Stimulated activated CD8-positive, alpha-beta memory T cell treated with anti-CD3 and anti-CD28 coated beads, Interleukin-15, amount 100 ng/mL, for 24 hours (primary cell): Measurements from ENCODE around the gene C1orf167.

ENCODE experiments used
- DNase-seq: peaks from one replicate; pipeline ENCODE4 v3.0.0-alpha.2; 2020; ENCODE audit warnings: low read depth

The C1orf167 gene

DNA sequence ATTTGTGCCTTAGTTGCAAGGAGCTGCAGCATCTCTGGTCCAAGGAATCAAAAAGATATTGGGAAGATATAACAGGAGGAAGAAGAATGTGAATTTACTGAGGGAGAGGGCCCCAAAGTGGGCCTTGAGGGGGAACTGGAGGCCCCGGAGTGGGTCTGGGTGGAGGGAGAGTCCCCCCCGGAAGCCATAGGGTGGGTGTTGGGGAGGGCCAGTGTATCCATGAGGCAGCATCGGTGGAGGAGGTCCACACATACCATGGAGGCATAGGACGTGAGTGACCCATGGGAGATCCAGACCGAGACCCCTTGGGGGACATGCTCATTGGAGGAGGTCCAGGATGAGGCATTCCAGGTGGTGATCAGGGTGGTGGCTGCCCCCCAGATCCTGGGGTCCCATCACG is 708 bp upstream of the C1orf167 start:
- DNase-seq: no peak

DNA sequence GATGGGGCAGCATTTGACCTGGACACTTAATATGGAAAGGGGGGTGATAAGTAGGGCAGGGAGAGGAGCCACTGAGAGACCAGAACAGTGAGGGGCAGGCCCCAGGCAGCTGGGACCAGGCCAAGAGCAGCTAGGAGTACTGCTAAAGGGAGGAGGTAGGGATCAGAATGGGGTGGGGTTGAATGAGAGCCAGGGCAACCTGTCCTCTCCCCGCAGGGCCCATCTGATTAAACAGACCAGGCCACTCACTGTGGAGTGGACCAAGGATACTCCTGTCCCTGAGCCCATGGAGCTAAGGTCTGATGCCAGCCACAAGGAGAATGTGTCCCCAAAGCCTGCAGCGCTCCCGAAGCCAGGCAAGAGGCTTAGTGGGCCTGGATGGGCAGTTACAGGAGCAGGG is 2.1 kb downstream of the C1orf167 start:
- DNase-seq: no peak

DNA sequence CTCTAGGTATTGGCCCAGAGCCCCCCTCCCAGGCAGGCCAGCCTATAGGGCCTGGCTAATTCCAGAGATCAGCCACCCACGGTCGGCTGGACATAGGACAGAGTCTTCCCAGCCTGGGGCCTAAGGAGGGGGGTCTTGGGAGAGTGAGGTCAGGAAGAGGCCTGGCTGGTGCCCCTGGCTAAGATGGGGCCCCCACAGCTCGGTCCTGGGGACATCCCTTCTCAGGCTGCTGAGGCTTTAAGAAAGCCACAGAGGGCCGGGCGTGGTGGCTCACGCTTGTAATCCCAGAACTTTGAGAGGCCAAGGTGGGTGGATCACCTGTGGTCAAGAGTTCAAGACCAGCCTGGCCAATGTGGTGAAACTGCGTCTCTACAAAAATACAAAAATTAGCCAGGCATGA is 2.5 kb downstream of the C1orf167 start:
- DNase-seq: no peak

DNA sequence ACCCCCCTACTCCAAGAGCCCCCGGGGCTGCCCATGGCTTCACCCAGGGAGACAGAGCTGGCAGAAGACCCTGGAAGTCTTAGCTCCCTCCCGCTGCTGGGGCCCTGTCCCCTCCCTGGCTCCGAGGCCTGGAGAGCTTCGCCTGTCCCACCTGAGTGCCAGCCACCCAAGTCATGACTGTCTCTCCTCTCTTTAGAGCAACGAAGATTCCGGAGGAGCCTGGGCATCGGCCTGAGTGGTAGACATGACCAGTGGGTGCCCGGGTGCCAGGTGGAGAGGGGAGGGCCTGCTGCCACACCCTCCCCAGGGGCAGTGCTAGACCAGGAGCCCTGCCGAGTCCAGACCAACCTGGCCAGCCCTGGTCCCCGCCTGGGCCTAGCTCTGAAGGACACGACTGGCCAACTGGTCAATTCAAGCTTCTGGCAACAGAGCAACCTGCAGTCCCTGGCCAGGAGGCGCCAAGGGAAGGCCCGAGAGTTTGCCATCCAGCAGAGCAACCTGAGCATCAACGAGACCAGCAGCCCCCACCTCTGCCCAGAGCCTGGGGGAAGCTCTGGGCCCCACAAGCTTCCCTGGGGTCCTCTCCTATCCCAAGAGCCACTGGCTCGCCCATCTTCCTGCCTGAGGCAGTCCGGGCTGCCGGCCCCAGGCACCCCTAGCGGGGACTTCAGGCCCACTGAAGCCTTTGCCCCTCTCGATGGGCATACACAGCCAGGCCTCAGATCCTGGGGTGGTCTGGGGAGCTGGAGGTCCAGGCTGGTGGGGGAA is 3.9 kb downstream of the C1orf167 start:
- no peak for DNase-seq

DNA sequence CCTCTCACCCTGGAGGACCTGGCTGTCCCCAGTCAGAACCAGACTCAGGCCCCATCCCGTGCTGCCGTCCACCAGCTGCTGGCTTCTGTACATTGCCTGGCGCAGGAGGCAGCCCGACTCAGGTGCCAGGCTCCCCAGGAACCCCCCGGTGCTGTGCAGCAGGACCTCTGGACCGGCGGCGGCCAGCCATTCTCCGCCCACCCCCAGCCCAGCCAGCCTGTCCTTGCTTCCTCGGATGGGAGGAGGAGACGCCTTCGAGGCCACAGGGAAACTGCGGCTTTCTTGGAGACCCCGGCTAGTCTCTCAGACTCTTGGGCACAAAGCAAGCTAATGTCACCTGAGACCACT is 4.4 kb downstream of the C1orf167 start:
- DNase-seq: no peak

DNA sequence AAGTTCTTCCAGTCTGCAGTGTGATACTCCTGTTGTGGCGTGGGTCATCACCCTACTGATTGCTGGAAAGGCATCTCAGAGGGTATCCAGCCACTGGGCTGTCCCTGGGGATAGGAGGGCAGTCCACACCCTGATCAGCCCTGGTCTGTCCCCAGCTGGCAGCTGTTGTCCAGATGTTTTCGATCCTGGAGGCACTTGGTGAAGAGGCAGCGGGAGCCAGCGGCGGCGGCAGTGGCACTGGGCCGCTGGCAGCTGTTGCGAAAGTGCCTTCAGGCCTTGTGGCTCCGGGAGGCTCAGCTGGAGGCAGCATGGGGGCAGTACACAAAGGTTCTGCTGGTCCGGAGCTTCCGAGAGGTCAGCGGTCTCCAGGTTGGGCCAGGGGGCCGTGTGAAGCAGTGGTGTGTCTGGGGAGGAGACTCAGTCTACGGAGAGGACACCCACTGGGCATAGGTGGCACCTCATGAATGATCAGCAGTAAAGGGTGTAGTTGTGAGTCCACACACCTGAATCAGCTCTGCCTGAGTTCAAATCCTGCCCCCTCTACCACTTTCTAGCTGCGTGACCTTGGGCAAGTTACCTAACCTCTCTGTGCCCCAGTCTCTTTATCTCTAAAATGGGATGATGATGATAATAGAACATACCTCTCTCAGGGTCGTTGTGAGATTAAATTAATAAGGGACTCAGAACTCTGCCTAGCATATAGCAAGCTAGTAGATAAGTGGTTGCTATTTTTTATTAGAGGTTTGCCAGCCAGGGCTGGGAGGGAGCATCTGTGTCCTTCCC is 6.1 kb downstream of the C1orf167 start:
- DNase-seq: no peak

DNA sequence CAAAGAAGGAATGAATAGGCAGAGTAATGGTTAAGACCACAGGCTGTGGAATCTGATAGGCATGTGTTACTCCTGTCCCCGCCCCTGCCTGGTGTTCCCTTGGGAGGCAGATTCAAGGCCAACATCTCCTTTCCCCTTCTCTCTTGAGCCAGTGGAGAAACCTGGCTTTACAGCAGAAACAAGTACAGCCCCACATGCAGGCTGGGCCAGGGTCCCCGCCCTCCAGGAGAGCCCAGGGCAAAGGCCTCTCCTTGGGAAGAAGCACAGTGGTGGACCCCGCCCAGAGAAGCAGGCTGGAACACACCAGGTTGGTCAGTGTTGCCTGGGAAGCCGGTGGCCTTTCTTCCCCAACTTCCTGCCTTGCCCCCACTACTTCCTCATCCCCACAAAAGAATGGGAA is 6.8 kb downstream of the C1orf167 start:
- DNase-seq: no peak

DNA sequence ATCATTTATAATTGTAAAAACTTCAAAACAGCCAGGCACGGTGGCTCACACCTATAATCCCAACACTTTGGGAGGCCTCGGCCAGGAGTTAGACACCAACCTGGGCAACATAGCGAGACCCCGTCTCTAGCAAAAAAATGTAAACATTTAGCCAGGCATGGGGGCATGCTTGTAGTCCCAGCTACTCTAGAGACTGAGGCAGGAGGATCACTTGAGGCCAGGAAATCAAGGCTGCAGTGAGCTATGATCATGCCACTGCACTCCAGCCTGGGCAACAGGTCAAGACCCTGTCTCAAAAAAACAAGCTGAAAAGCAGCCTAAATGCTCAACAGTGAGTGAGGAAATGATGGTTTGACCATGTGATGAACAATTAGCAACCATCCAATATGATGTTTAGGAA is 7.3 kb downstream of the C1orf167 start:
- no peak for DNase-seq

DNA sequence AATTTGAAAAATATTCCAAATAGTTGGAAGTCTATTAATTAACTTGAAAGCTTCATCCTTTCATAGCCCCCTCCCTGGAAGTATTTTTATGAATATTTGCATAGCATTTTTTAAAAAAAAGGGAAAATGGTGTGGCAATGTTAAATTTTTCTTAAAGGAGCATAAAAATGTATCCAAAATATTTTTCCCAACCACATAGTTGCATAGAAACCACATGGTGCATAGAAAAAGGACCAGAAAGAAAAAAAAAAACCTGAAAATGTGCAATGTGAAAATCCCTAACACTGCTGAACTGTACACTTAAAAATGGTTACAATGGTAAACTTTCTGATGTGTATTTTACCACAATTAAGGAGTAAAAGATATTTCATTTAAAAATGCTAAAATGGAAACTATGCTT is 8.0 kb downstream of the C1orf167 start:
- no peak for DNase-seq

DNA sequence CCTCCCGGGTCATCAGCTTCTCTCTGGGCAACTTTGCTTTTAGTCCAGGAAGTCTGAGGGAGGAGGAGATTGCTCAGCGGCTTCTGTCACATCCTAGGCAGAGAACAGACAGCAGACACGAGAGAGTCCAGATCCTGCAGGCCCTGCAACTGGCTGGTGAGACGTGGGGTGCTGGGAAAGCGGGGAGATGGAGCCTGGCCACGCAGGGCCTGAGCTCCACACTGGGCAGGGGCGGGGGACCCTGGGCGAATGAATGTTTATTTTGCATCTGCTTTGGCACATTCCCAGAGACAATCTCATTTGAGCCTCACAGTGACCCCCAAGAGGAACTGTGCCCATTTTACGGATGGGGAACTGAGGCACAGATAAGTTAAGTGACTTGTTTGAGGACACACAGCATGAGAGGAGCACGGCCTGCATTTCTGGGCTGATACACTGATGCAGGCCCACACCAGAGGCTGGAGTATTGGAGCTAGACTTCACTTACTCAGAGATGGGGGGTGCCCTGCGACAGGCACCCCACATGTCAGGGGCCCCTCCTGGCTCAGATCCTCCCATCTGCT is 9.6 kb downstream of the C1orf167 start:
- no peak for DNase-seq

DNA sequence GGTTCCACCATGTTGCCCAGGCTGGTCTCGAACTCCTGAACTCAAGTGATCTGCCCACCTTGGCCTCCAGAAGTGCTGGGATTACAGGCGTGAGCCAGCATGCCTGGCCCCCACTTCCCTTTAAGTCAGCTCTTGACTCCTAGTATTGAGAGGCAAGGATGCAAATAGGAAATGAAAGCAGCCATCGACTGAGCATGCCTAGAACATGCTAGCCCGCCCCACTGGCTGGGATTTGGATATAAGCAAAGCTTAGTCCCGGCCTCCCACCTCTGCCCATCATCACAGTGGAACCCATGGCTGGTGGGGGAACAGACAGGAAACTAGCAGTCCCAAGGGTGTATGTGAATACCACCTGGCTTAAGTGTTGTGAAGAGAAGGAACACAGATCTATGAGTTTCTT is 10.5 kb downstream of the C1orf167 start:
- no peak for DNase-seq

DNA sequence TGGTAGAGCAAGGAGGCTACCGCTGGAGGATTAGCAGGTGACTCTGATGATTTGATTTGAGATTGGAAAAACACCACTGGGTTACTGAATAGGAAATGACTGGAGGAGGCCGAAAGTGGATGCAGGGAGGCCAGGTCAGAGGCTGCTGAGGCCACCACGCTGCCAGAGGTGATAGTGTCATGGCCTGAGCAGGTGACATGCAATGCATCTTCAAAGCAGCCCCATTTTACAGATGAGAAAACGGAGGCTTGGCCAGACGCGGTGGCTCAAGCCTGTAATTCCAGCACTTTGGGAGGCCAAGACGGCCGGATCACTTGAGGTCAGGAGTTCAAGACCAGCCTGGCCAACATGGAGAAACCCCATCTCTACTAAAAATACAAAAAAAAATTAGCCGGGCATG is 12.8 kb downstream of the C1orf167 start:
- no peak for DNase-seq

DNA sequence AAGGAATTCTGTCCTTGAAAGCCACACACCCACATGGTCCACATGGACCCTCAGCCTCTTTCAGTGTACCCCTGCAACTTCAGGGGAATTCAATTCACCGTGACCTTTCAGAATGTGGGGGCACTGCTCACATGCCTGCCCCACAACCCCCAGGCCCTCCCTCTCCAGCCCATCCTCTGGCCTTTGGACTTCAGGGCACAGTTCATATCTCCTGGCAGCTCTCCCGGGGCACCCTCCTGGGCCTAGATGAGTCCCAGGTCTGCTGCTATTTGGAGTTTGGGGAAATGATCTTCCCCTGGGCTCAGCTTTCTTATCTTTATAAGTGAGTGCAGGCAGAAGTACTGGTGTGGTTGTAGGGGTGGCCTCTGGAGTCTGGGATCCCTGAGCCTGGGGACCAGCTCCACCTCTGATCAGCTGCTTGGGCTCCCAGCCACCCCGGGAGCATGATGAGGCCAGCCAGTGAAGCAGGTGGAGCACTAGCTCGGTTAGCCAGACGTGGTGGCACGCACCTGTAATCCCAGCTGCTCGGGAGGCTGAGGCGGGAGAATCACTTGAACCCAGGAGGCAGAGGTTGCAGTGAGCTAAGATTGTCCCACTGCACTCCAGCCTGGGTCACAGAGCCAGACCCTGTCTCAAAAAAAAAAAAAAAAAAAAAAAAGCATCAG is 15.8 kb downstream of the C1orf167 start:
- no peak for DNase-seq

DNA sequence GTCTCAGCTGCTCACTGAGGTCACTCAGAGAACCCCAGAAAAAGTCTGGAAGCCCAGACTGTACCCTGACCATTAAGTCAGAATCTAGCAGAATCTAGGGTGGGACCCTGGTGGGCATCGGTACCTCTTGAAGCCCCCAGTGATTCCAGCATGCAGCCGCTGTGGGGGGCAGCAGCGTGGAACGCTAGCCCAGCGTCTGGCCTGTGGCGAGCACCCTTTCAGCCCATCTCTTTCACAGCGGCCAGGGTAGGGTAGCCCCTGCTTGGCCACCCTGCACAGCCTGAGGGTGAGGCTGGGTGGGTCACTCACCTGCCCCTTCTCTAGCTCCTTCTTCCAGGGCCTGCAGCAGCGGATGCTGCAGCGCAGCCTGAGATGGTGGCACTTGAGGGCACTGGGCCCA is 16.3 kb downstream of the C1orf167 start:
- DNase-seq: no peak

DNA sequence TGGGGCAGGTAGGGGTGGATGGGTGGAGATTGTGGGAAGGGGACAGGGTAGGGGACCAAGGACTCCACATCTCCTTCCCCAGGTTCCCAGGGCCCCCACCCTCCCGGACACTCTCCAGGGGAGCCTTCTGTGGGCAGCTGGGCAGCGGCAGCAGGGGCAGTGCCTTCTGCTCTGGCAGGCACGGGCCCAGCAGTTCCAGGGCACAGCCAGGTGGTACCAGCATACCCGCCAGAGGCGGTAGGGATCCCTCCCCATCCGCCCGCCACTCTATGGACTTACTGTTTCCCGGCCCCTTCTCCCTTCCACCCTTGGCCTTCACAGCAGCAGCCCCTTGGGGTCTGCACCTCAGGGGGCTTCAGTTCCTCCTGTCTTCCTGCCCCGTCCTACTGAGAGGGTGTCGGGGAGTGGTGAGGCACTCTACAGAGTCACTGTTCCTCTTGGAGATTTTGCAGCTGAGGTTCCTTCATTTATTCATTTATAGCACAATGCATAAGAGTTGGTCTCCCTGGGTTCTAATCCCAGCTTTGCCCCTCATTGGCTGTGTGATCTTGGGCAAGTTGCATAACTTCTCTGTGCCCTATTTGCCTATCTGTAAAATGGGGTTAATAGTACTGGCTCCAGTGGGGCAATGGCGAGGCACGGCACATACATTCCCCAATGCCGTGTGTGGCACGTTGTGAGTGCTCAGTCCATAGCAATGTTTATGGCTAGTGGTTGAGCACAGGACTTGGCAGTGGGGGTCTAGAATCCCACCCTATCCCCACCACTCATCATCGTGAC is 17.0 kb downstream of the C1orf167 start:
- DNase-seq: no peak

DNA sequence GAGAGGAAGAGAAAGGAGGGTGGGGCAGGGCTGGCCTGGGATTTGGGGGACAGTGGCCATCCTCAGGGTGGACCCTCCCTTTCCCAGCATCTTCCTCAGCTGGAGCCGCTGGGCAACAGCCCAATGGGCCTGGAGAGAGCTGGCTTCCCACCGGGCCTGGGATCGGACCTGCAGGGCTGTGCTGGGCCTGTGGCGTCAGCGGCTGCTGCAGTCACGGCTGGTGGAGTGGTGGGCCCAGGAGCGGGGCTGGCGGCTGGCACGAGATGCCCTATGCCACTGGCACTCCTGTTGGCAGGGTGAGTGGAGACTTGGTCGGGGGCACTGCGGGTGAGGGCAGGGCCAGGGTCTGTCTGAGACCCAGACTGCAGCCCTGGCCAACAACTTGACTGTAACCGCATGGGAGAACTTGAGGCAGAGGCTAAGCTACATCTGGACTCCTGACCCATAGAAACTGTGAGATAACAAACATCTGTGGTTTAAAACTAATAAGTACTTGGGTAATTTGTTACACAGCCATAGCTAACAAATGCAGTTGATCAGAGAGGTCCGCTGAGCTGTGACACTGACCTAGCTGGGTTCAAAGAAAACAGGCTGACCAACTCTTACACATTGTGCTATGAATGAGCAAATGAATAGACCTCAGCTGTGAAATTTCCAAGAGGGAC is 17.9 kb downstream of the C1orf167 start:
- DNase-seq: no peak

DNA sequence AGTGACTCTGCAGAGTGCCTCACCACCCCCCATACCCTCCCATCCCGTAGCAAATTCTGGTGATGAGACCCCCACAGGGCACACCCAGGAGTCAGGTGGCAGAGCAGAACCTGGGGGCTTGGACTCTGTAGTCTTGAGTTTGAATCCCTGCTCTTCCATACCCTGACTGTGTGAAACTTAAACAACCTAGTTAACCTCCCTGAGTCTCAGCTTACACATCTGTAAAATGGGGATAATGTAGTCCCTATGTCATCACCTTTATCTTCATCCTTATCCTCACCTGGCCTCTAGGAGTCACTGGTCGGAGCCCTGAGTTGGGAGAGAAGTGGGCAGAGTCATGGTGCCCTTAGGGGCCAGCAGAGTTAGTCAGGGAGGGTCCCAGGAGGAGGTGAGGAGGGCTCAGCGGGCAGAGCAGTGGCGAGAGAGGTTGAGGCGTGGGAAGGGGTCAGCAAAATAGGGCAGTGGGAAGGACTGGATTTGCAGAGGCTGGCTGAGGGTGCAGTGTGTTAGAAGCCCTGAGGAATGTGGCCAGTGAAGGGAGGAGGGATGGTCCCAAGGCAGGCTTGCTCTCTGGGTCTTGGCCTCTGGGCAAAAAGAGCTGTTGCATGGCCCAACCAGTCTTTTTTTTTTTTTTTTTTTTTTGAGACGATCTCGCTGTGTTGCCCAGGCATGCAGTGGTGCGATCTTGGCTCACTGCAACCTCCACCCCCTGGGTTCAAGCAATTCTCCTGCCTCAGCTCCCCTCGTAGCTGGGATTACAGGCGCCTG is 18.6 kb downstream of the C1orf167 start:
- DNase-seq: no peak

DNA sequence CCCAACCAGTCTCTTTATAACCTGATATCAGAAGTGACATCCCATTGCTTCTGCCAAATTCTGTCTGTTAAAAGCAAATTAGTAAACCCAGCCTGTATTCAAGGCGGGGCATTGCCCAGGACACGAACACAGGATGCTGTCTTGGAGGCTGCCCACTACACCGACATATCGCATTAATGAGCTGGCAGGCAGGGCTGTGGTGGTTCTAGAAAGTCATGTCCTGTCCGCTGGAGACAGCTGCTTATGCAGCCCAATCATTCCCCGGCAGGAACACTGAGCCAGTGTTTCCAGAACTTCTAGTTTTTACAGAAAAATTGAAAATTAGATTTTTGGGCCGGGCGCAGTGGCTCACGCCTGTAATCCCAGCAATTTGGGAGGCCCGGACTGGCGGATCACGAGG is 19.3 kb downstream of the C1orf167 start:
- no peak for DNase-seq

DNA sequence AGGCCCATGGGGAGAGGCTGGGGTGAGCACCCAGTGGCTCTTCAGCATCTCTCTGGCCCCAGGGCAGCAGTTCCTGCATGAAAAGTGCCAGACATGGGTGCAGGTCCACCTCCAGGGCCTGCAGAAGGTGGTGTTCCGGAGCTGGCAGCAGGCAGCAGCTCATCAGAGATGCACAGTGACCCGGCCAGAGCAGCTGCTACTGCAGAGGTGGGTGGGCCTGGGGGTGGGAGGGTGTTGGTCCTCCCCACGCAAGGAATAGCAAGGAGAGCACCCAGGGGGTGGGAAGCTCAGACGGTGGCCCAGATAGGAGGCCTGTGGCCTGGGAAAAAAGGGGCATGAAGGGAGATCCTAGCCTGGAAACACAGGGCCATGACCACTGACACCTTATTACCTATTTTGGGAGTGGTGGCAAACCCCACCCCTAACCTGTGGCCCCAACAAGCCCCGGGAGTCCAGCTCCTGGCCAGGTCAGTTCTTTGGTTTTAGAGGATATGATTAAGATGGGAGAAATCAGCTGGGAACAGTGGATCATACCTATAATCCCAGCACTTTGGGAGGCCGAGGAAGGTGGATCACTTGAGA is 20.2 kb downstream of the C1orf167 start:
- no peak for DNase-seq

DNA sequence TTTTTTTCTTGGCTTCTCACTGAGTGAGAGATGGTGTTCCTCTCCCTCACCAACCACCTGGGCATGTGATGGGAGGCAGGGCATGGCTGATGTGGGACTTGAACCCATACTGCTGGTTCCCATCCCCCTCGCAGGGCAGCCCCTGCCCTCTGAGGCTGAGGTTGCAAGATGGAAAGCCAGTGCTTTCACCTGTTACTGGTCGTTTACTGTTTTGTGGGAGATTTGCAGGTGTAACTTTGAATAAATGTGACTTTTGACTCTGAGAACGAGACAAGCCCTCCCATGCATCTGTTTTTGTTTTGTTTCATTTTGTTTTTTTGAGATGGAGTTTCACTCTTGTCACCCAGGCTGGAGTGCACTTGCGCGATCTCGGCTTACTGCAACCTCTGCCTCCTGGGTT is 21.6 kb downstream of the C1orf167 start:
- DNase-seq: no peak
